Activated CD4-positive, CD25-positive, alpha-beta regulatory T cell (primary cell): Measurements from ENCODE around the gene CDH16.
"Not testable (repeated sequence)": the region's sequence is repeated elsewhere in the genome, so short reads cannot be mapped to it uniquely, and the experiment has no call there.

ENCODE experiments used
- DNase-seq, 4 experiments: peaks; one replicate each; lab custom pipeline; 2025; lab: John Stamatoyannopoulos, UW

The CDH16 gene

DNA sequence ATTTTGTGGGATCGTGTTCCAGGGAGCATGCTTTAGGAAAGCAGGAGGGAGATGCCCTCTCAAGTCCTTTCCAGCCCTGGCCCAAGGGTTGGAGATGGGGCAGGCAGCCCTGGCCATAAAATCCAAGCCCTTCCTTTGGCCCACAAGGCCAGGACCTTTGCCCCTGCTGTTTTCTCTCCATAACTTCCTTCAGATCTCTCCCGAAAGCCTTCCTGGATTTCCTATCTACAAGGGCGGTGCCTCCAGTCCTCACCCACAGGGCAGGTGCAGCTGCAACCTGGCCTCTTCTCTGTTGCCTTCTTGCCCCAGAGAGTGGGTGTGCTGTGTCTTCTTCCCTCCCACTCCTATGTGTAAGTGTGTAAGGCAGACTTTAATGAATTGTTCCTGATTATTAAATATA lies 46.8 kb downstream of the CDH16 start:
- DNase-seq = no peak

DNA sequence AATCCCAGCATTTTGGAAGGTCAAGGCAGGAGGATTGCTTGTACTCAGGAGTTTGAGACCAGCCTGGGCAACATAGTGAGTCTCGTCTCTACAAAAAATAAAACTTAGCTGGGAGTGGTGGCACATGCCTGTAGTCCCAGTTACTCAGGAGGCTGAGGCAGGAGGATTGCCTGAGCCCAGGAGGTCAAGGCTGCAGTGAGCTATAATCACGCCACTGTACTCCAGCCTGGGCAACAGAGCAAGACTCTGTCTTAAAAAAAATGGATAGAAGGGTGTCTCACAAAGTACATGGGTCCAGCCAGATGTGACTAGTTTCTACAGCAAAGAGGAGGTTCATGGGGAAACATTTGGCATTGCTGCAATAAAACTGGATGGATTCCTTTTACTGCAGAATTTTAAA lies 47.3 kb downstream of the CDH16 start:
- not testable (repeated sequence) for DNase-seq

DNA sequence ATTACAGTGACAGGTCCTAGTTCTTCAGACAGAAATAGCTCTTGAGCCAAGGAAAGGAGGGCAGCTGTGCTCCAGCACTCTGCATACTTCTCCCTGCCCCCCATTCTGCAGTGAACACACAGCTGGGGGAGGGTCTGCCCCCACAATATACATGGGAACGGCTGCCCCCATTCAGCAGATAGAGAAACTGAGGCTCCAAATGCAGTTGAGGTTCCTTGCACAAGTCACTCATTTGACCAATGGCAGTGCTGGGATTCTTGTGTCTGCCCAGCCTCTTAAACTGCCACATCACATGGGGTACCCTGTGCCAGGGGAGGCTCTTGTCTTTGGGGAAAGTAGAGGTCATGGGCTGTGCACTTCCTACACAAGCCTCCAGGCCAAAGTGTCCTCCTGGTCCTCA lies 49.3 kb downstream of the CDH16 start:
- DNase-seq = no peak

DNA sequence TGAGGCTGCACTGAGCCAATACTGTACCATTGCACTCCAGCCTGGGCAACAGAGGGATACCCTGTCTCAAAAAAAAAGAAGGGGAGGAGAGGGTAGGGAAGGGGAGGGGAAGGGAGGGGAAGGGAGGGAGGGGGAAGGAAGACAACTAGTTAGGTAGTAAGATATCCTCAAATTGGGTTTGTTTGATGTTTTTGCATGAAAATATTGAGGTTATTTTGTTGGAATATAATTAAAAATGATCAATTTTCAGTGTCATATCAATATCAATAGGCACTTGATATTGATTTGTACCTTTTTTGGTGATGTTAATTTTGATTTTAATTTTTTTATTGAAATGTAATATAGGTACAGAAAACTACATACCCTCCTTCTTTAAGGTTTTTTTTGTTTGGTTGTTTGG lies 55.0 kb downstream of the CDH16 start:
- no peak for DNase-seq

DNA sequence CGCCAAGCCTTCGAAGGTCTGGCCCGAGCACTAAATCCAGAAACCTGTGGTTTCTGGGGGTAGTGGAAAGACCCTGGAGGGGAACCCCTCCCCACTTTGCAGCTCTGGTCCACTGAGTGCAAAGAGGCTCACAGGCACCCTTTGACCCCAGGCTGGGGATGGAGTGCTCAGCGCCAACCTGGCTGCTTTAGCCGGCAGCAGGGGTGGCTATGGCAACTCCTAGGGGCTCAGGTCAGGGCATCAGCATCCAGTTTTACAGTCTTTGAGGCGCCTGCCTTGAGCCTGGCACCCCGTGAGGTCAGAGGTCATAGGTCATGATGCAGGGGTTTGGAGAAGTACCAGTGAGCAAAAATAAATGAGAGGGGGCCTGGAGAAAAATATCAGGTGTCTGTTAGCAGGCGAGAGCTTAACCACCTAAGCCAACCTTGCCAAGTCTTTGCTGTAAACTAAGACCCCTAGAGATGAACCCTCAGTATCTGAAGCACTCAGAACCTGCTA lies 56.6 kb downstream of the CDH16 start:
- no peak for DNase-seq

DNA sequence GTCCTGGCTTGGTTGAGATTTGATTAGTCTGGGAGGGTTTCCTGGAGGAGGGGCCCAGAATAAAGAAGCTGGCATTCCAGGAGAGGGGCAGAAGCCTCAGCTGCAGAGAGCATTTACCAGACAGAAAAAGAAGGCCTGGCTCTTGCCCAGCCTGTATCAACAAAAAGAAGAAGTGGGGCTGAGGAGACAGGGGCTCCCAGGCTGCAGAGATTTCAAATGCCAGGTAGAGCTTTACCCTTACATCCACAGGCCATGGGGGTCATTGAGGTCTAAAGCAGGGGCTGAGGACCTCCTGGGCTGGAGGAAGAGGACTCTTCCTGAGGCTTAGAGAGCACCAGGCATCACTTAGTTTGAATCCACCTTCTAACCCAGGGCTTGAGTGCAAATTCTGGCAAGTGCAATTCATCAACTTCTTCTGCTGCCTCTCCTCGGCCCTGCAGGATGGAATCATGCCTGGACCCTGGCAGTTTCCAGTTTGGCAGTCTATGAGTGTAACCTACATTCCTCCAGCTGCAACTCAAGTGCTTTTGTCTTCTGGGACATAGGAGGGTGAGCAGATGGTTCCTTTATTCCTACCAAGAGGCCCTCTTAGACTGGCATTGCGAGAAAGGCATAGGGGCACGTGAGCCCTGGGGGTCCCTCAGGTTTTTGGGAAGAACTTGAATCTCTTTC lies 59.2 kb downstream of the CDH16 start:
- no peak for DNase-seq

- no peak for DNase-seq
These were observed 59.8 kb downstream of the CDH16 start for GRCh38 chr16:66858740-66859396.
